H1 (cell line): ENCODE data around the gene MTTP. TPM values are rescaled to one million over a fixed set of nuclear protein-coding genes. Genes with fewer than 3 reads are reported as not detected.

ENCODE experiments used
- CTCF ChIA-PET: fragments of 300-600 bp; sonication (Branson Sonifier 250); formaldehyde crosslinking; loops from one replicate; lab custom pipeline; 2021; ENCODE audit not compliant: partially characterized antibody; lab: Charles Lee
- POLR2A ChIA-PET: fragments of 300-600 bp; sonication (Branson Sonifier 250); formaldehyde crosslinking; loops from one replicate; lab custom pipeline; 2021; ENCODE audit warnings: inconsistent platforms; ENCODE audit not compliant: partially characterized antibody; lab: Charles Lee
- DNase-seq, 2 experiments: peaks; one replicate each; pipeline versions ENCODE4 v3.0.0 to v3.0.0-alpha.2; 2010 to 2022; ENCODE audit warnings: low spot score in 2 of 2, low read depth in 1 of 2, mixed read lengths in 1 of 2
- FAIRE-seq: peaks from 2 replicates; lab custom pipeline; 2011; peaks lifted over from hg19 to GRCh38; lab: Jason Lieb, UNC
- H2AFZ ChIP-seq: 2 replicates; pipeline ENCODE4 v1.8.1; 2012; ENCODE audit warnings: low read length, inconsistent platforms
- H2AK5ac ChIP-seq: 2 replicates; pipeline ENCODE4 v1.6.1; 2013; ENCODE audit warnings: low read depth, low read length
- H2BK120ac ChIP-seq: replicated peaks from 2 replicates; pipeline ENCODE3; 2013; ENCODE audit warnings: low read depth, low read length, inconsistent platforms
- H2BK12ac ChIP-seq: 2 replicates; pipeline ENCODE4 v1.6.1; 2013; ENCODE audit warnings: low read depth, low read length
- H2BK15ac ChIP-seq: 2 replicates; pipeline ENCODE4 v1.6.1; 2013; ENCODE audit warnings: low read length
- H2BK20ac ChIP-seq: 2 replicates; pipeline ENCODE4 v1.6.1; 2013; ENCODE audit warnings: low read length
- H2BK5ac ChIP-seq: 2 replicates; pipeline ENCODE4 v1.6.1; 2013; ENCODE audit warnings: low read depth, low read length
- H3K14ac ChIP-seq: 2 replicates; pipeline ENCODE4 v1.6.1; 2013; ENCODE audit warnings: inconsistent platforms; ENCODE audit not compliant: insufficient read length
- H3K18ac ChIP-seq: 2 replicates; pipeline ENCODE4 v1.6.1; 2013; ENCODE audit warnings: low read length; ENCODE audit errors: extremely low read depth
- H3K23ac ChIP-seq: 2 replicates; pipeline ENCODE4 v1.6.1; 2013; ENCODE audit warnings: inconsistent platforms; ENCODE audit not compliant: insufficient read length
- H3K23me2 ChIP-seq: 2 replicates; pipeline ENCODE4 v1.6.1; 2013; ENCODE audit warnings: low read depth, low read length
- H3K27ac ChIP-seq: 2 replicates; pipeline ENCODE4 v1.6.1; 2011; ENCODE audit warnings: low read depth, low read length, inconsistent platforms
- H3K27me3 ChIP-seq, 4 experiments: replicated peaks in 1 of 4; 1 replicate in 1 of 4; 2 replicates in 3 of 4; pipeline versions ENCODE4 v1.6.1 to v1.8.1; 2011 to 2013; ENCODE audit warnings: low read length in 3 of 4, mild to moderate bottlenecking in 3 of 4, inconsistent platforms in 2 of 4, mixed read lengths in 2 of 4, moderate library complexity in 1 of 4; ENCODE audit not compliant: control insufficient read depth in 3 of 4, insufficient read depth in 3 of 4; ENCODE audit errors: extremely low read depth in 1 of 4
- H3K36me3 ChIP-seq, 4 experiments: 2 replicates each; pipeline versions ENCODE4 v1.6.1 to v1.8.1; 2011 to 2013; ENCODE audit warnings: mild to moderate bottlenecking in 4 of 4, low read length in 3 of 4, moderate library complexity in 2 of 4, control low read depth in 1 of 4, inconsistent platforms in 1 of 4; ENCODE audit not compliant: insufficient read depth in 4 of 4, control insufficient read depth in 2 of 4
- H3K4ac ChIP-seq: replicated peaks from 2 replicates; pipeline ENCODE3; 2013; ENCODE audit warnings: low read length, low read depth, mixed read lengths, inconsistent platforms; ENCODE audit not compliant: insufficient read length
- H3K4me1 ChIP-seq, 4 experiments: replicated peaks in 1 of 4; 1 replicate in 1 of 4; 2 replicates in 3 of 4; pipeline versions ENCODE4 v1.6.1 to v1.8.1; 2011 to 2013; ENCODE audit warnings: low read length in 3 of 4, inconsistent platforms in 2 of 4, mixed read lengths in 1 of 4; ENCODE audit not compliant: insufficient read depth in 4 of 4, control insufficient read depth in 3 of 4
- H3K4me2 ChIP-seq, 2 experiments: 2 replicates each; pipeline versions ENCODE4 v1.6.1 to v1.8.1; 2011 to 2013; ENCODE audit warnings: low read depth in 2 of 2, low read length in 2 of 2, control low read depth in 1 of 2, inconsistent platforms in 1 of 2, mild to moderate bottlenecking in 1 of 2; ENCODE audit not compliant: insufficient read depth in 1 of 2
- H3K4me3 ChIP-seq, 4 experiments: fragments of 200-600, 300-600 bp in 1 of 4; sonication (generic), shearing (Covaris generic), sonication (Bioruptor Twin) in 1 of 4; 2 replicates each; pipeline versions ENCODE4 v1.5.1 to v1.8.1; 2011 to 2016; ENCODE audit warnings: low read length in 4 of 4, low read depth in 3 of 4, control low read depth in 2 of 4, inconsistent platforms in 2 of 4, mild to moderate bottlenecking in 2 of 4, mixed read lengths in 1 of 4, moderate library complexity in 1 of 4; ENCODE audit not compliant: insufficient read depth in 2 of 4; ENCODE audit errors: extremely low read depth in 1 of 4
- H3K56ac ChIP-seq: replicated peaks from 2 replicates; pipeline ENCODE3; 2013; ENCODE audit warnings: low read depth, mild to moderate bottlenecking, mixed read lengths, low read length, inconsistent platforms; ENCODE audit not compliant: insufficient read length
- H3K79me1 ChIP-seq: 2 replicates; pipeline ENCODE4 v1.6.1; 2013; ENCODE audit warnings: low read depth, low read length, control low read depth
- H3K79me2 ChIP-seq, 2 experiments: 2 replicates each; pipeline versions ENCODE4 v1.6.1 to v1.8.1; 2012 to 2013; ENCODE audit warnings: low read length in 2 of 2, mild to moderate bottlenecking in 2 of 2, inconsistent platforms in 1 of 2; ENCODE audit not compliant: insufficient read depth in 2 of 2, control insufficient read depth in 1 of 2
- H3K9ac ChIP-seq, 4 experiments: replicated peaks in 1 of 4; 1 replicate in 1 of 4; 2 replicates in 3 of 4; pipeline versions ENCODE4 v1.6.1 to v1.8.1; 2011 to 2013; ENCODE audit warnings: low read depth in 3 of 4, low read length in 3 of 4, control low read depth in 2 of 4, mild to moderate bottlenecking in 2 of 4, moderate library complexity in 2 of 4, inconsistent platforms in 1 of 4; ENCODE audit errors: extremely low read depth in 1 of 4
- H3K9me3 ChIP-seq, 2 experiments: 2 replicates each; pipeline versions ENCODE4 v1.6.1 to v1.8.1; 2012 to 2013; ENCODE audit warnings: mild to moderate bottlenecking in 2 of 2, moderate library complexity in 2 of 2, control low read depth in 1 of 2, inconsistent platforms in 1 of 2, low read depth in 1 of 2, low read length in 1 of 2, mixed read lengths in 1 of 2; ENCODE audit not compliant: insufficient read depth in 2 of 2
- H4K20me1 ChIP-seq, 2 experiments: replicated peaks in 1 of 2; 2 replicates each; pipeline versions ENCODE3 to v1.8.1; 2011 to 2013; ENCODE audit warnings: inconsistent platforms in 2 of 2, low read length in 2 of 2, mild to moderate bottlenecking in 1 of 2; ENCODE audit not compliant: insufficient read depth in 2 of 2, control insufficient read depth in 1 of 2
- H4K5ac ChIP-seq: 2 replicates; pipeline ENCODE4 v1.6.1; 2013; ENCODE audit warnings: low read length, low read depth, mixed read lengths, inconsistent platforms; ENCODE audit not compliant: insufficient read length
- H4K8ac ChIP-seq: 2 replicates; pipeline ENCODE4 v1.8.0; 2013; ENCODE audit warnings: mild to moderate bottlenecking, moderate library complexity, low read length, inconsistent platforms; ENCODE audit not compliant: insufficient read depth; ENCODE audit errors: extremely low read depth
- H4K91ac ChIP-seq: replicated peaks from 2 replicates; pipeline ENCODE3; 2013; ENCODE audit warnings: low read length, mixed read lengths, inconsistent platforms; ENCODE audit not compliant: insufficient read length
- BCL11A ChIP-seq, 2 experiments: IDR thresholded peaks; one replicate each; pipeline ENCODE4 v1.6.1; 2011; ENCODE audit warnings: low read depth in 2 of 2, low read length in 2 of 2, mild to moderate bottlenecking in 2 of 2
- BRCA1 ChIP-seq: IDR thresholded peaks from 2 replicates; pipeline ENCODE4 v1.6.1; 2012; ENCODE audit warnings: low read depth, low read length, improper control_type of control experiment
- CTBP2 ChIP-seq: IDR thresholded peaks from 2 replicates; pipeline ENCODE4 v1.7.0; 2011; ENCODE audit warnings: borderline replicate concordance, mild to moderate bottlenecking, moderate library complexity, mixed read lengths, low read length; ENCODE audit not compliant: insufficient read depth, insufficient read length
- EP300 ChIP-seq, 2 experiments: IDR thresholded peaks; 1 replicate in 1 of 2; 2 replicates in 1 of 2; pipeline ENCODE4 v1.6.1; 2011 to 2012; ENCODE audit warnings: low read depth in 2 of 2, low read length in 2 of 2, mild to moderate bottlenecking in 2 of 2, borderline replicate concordance in 1 of 2, inconsistent platforms in 1 of 2, moderate library complexity in 1 of 2
- EZH2 ChIP-seq: fragments of 200-600 bp; sonication (generic); IDR thresholded peaks from 2 replicates; pipeline ENCODE4 v1.7.1; 2012; ENCODE audit warnings: low read depth, mild to moderate bottlenecking, moderate library complexity, low read length, inconsistent platforms; ENCODE audit not compliant: severe bottlenecking
- HDAC2 ChIP-seq, 2 experiments: fragments of 300-600 bp in 1 of 2; sonication (generic) in 1 of 2; IDR thresholded peaks; 2 replicates each; pipeline ENCODE4 v1.6.1; 2011 to 2012; ENCODE audit warnings: low read depth in 2 of 2, low read length in 2 of 2, mild to moderate bottlenecking in 2 of 2, moderate library complexity in 2 of 2, borderline replicate concordance in 1 of 2, inconsistent platforms in 1 of 2
- POLR2A ChIP-seq, 2 experiments: IDR thresholded peaks; 1 replicate in 1 of 2; 2 replicates in 1 of 2; pipeline ENCODE4 v1.6.1; 2011; ENCODE audit warnings: low read depth in 2 of 2, low read length in 2 of 2, mild to moderate bottlenecking in 2 of 2; ENCODE audit errors: control extremely low read depth in 1 of 2
- POU5F1 ChIP-seq: IDR thresholded peaks from 2 replicates; pipeline ENCODE4 v1.6.1; 2011; ENCODE audit warnings: low read depth, mild to moderate bottlenecking, low read length, moderate library complexity
- RXRA ChIP-seq: IDR thresholded peaks from 2 replicates; pipeline ENCODE4 v1.6.1; 2011; ENCODE audit warnings: low read depth, mild to moderate bottlenecking, low read length, moderate library complexity; ENCODE audit not compliant: insufficient read depth
- SIX5 ChIP-seq: IDR thresholded peaks from 2 replicates; pipeline ENCODE4 v1.6.1; 2011; ENCODE audit warnings: mild to moderate bottlenecking, low read depth, low read length
- SP1 ChIP-seq: IDR thresholded peaks from 2 replicates; pipeline ENCODE4 v1.6.1; 2011; ENCODE audit warnings: low read depth, low read length
- SRF ChIP-seq: IDR thresholded peaks from 2 replicates; pipeline ENCODE4 v1.6.1; 2011; ENCODE audit warnings: mild to moderate bottlenecking, low read depth, low read length, moderate library complexity
- SUZ12 ChIP-seq: fragments of 200-600 bp; sonication (generic); IDR thresholded peaks from 2 replicates; pipeline ENCODE4 v1.6.1; 2012; ENCODE audit warnings: mild to moderate bottlenecking, inconsistent platforms, low read length, moderate library complexity, mixed read lengths
- TAF7 ChIP-seq: optimal IDR thresholded peaks from 2 replicates; pipeline ENCODE3; 2011; ENCODE audit warnings: low read depth, mild to moderate bottlenecking, inconsistent platforms, low read length, moderate library complexity, borderline replicate concordance
- ZNF274 ChIP-seq: IDR thresholded peaks from 2 replicates; pipeline ENCODE4 v1.7.0; 2012; ENCODE audit warnings: low read length, borderline replicate concordance; ENCODE audit errors: extremely low read depth
- WGBS, 2 experiments: shearing (Covaris generic) in 1 of 2; methylation state at CpG; one replicate each; pipeline versions ENCODE4 v1.1.6 to v1.1.7; 2013 to 2015; ENCODE audit warnings: low lambda C conversion rate in 2 of 2, mixed read lengths in 2 of 2, inconsistent platforms in 1 of 2, low coverage in 1 of 2, missing lambda C conversion rate in 1 of 2; ENCODE audit not compliant: insufficient replicate concordance in 2 of 2, insufficient coverage in 1 of 2, insufficient read length in 1 of 2; ENCODE audit errors: extremely low coverage in 1 of 2, missing lambda C conversion rate in 1 of 2; 5-methylcytosine and 5-hydroxymethylcytosine counted together
- polyA plus RNA-seq, 7 experiments: library from polyadenylated mRNA; depleted of rRNA in 3 of 7; stranded (reverse) in 5 of 7; unstranded in 2 of 7; fragments of >200 nt in 5 of 7; fragments of 200-250 nt in 2 of 7; gene quantifications; 1 replicate in 5 of 7; 2 replicates in 1 of 7; 4 replicates in 1 of 7; pipeline versions ENCODE4 v1.2.1 to v1.2.3, GENCODE V29; 2011 to 2013; ENCODE audit warnings: missing spikeins in 2 of 7, mixed read lengths in 2 of 7
- total RNA-seq: library from RNA; stranded (reverse); fragmentation: NEBNext Ultra II Directional; extraction: Animal tissue kit (Norgen Biotek cat#: 25700); gene quantifications from 2 replicates; pipeline ENCODE4 v1.2.1, GENCODE V29; 2021

MTTP gene
- total and polyA plus RNA-seq, 2 of the 8 experiments (the other 6 are each of a cell fraction or from before 2014, with no cell fraction given) = 0.12 to 0.26 TPM

DNA sequence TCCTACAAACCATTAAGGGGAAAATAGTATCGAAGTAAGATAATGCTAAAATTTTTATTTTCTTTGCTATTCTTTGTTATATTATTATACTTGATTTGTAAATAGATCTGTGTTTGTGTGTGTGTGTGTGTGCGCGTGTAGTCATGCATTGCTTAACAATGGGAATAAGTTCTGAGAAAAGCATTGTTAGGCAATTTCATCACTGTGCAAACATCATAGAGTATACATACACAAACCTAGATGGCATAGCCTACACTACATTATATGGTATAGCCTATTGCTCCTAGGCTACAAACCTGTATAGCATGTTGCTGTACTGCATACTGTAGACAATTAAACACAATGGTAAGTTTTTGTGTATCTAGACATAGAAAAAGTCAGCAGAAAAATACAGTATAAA is 17.1 kb downstream of the MTTP start:
- Histone ChIP-seq H4K20me1 (no peaks in the 10 kb centered on the region), H3K79me1 (no peaks in the 10 kb centered on the region), H4K8ac (no peak overlapping the region), H3K9ac (no peak overlapping the region), H3K23ac (no peak overlapping the region), H3K27ac (no peak overlapping the region), H4K91ac (no peak overlapping the region), H3K4me2 (no peak overlapping the region), H2BK20ac (no peak overlapping the region), H3K9me3 (no peaks in the 10 kb centered on the region), H2BK15ac (no peak overlapping the region), H3K18ac (no peak overlapping the region), H2AK5ac (no peak overlapping the region), H3K79me2 (no peaks in the 10 kb centered on the region), H3K4me1 (no peaks in the 10 kb centered on the region), H2BK120ac (no peak overlapping the region), H3K56ac (no peak overlapping the region), H3K23me2 (no peaks in the 10 kb centered on the region; the same call in 1 of the 2 replicates), H4K5ac (no peak overlapping the region), H2AFZ (no peak overlapping the region)
- POLR2A ChIA-PET = no interaction called here
- 97% methylated on average over 3 of the region's 3 CpGs; no CpG with 5 or more reads in 1 of the 2 experiments for WGBS, 2 experiments
- DNase-seq (no peak), FAIRE-seq (no peak)
- TF ChIP-seq RXRA = no peak
- TF ChIP-seq POLR2A (IDR thresholded peaks at IDR 0.05; ENCODE audit: control extremely low read depth in 1 of 2, low read depth in 2 of 2, low read length in 2 of 2) = no peak
- TF ChIP-seq CTBP2 = no peak
- TF ChIP-seq SRF = no peak
- no peak for TF ChIP-seq HDAC2 (IDR thresholded peaks at IDR 0.05; ENCODE audit: borderline replicate concordance in 1 of 2, low read depth in 2 of 2, low read length in 2 of 2)
- TF ChIP-seq BRCA1 = no peak
- no peak for TF ChIP-seq ZNF274
- no peak for TF ChIP-seq EP300 (IDR thresholded peaks at IDR 0.05; ENCODE audit: borderline replicate concordance in 1 of 2, low read depth in 2 of 2, low read length in 2 of 2)
- TF ChIP-seq EZH2 = no peak
- TF ChIP-seq BCL11A (IDR thresholded peaks at IDR 0.05; ENCODE audit: low read depth in 2 of 2, low read length in 2 of 2) = no peak
- TF ChIP-seq TAF7 = no peak
- TF ChIP-seq SUZ12 = no peak
- no peak for TF ChIP-seq SIX5
- no peak for TF ChIP-seq SP1
- TF ChIP-seq POU5F1 = no peak
- TF ChIP-seq, all 59 proteins: peak for 0
- CTCF ChIA-PET = no interaction called here
- Histone ChIP-seq H2BK12ac (no peak overlapping the region), H3K36me3 (no peaks in the 10 kb centered on the region), H3K4me3 (no peak overlapping the region), H2BK5ac (no peak overlapping the region), H3K4ac (no peak overlapping the region), H3K27me3 (no peaks in the 10 kb centered on the region), H3K14ac (no peak overlapping the region)
